Umbilical cord (tissue), 1 donor: ENCODE data around the gene MSRB2. TPM values are rescaled to one million over a fixed set of nuclear protein-coding genes. Genes with fewer than 3 reads are reported as not detected.

Experiments used
- total RNA-seq: library from RNA; depleted of rRNA; stranded (reverse); fragments of >200 nt; gene quantifications from one replicate; pipeline ENCODE4 v1.2.3, GENCODE V29; 2014; ENCODE audit warnings: low replicate concordance; ENCODE audit not compliant: insufficient read depth

The MSRB2 gene
- total RNA-seq, 1 donor from 2014 or later, result 11.6 TPM

Other genes starting within 250 kb of the MSRB2 start
- gene ARMC3, start 167.5 kb upstream of the MSRB2 start, total RNA-seq, result 2.2 TPM
- gene PTF1A, start 96.7 kb downstream of the MSRB2 start, total RNA-seq, result 7.5 TPM
- gene C10orf67, start 249.2 kb downstream of the MSRB2 start, total RNA-seq, result 7.7 TPM